Glutamatergic neuron (in vitro differentiated cells): ENCODE measurements around the gene MAP3K20. TPM values are rescaled to one million over a fixed set of nuclear protein-coding genes. Genes with fewer than 3 reads are reported as not detected.

Experiments
- DNase-seq: peaks from one replicate; pipeline ENCODE4 v3.0.0; 2022
- H3K27ac Mint-ChIP-seq: one replicate; pipeline ENCODE4 v1.8.0; 2020; ENCODE audit warnings: mild to moderate bottlenecking, mixed read lengths, inconsistent platforms; ENCODE audit not compliant: unreplicated experiment
- H3K27me3 Mint-ChIP-seq: one replicate; pipeline ENCODE4 v1.8.0; 2020; ENCODE audit warnings: mild to moderate bottlenecking, moderate library complexity, mixed read lengths, inconsistent platforms; ENCODE audit not compliant: unreplicated experiment
- H3K36me3 Mint-ChIP-seq: one replicate; pipeline ENCODE4 v1.8.0; 2020; ENCODE audit warnings: mild to moderate bottlenecking, mixed read lengths, inconsistent platforms; ENCODE audit not compliant: unreplicated experiment
- H3K4me1 Mint-ChIP-seq: one replicate; pipeline ENCODE4 v1.8.0; 2020; ENCODE audit warnings: mild to moderate bottlenecking, low read depth, mixed read lengths, inconsistent platforms; ENCODE audit not compliant: unreplicated experiment
- H3K4me3 Mint-ChIP-seq: one replicate; pipeline ENCODE4 v1.8.0; 2020; ENCODE audit warnings: mild to moderate bottlenecking, mixed read lengths, inconsistent platforms; ENCODE audit not compliant: unreplicated experiment
- H3K9me3 Mint-ChIP-seq: one replicate; pipeline ENCODE4 v1.8.0; 2020; ENCODE audit warnings: mild to moderate bottlenecking, moderate library complexity, mixed read lengths, inconsistent platforms; ENCODE audit not compliant: unreplicated experiment
- total RNA-seq: library from RNA; stranded (reverse); fragmentation: NEBNext Ultra II Directional; extraction: Animal tissue kit (Norgen Biotek cat#: 25700); gene quantifications from one replicate; pipeline ENCODE4 v1.2.1, GENCODE V29; 2021; ENCODE audit not compliant: unreplicated experiment
- TF ChIP-seq, protein P1 (sequence below): fragments of 200-600 bp; sonication (generic); IDR thresholded peaks from one replicate; pipeline ENCODE4 v1.5.0; 2021; ENCODE audit not compliant: partially characterized antibody, unreplicated experiment

MAP3K20 gene
- total RNA-seq, 1 donor from 2014 or later: 0.76 TPM

DNA sequence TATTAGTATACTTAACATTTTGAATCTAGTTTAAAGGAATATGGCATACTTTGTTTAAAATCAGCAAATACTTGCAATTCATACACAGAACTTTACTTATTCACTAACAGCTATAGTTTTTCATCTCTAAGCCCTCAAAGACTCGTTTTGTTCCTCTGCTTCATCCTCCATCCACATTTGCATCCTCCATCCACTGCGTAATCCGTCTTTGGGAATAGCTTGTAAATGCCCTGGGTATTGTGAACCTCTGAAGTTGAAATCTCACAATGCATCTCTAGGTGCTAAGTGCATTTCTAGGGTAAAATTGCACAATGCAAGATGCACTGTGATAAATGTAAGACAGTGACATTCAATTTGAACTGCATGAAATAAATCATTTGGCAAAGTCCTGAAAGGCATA lies 163.2 kb downstream of the MAP3K20 start:
- Mint-ChIP-seq H3K9me3 (no peaks in the 10 kb centered on the region), H3K4me3 (no peak overlapping the region), H3K27ac (no peak overlapping the region), H3K27me3 (no peaks in the 10 kb centered on the region), H3K4me1 (no peaks in the 10 kb centered on the region), H3K36me3 (peaks cover 4% of the 10 kb centered on the region)
- DNase-seq: no peak
- TF ChIP-seq, protein P1, sequence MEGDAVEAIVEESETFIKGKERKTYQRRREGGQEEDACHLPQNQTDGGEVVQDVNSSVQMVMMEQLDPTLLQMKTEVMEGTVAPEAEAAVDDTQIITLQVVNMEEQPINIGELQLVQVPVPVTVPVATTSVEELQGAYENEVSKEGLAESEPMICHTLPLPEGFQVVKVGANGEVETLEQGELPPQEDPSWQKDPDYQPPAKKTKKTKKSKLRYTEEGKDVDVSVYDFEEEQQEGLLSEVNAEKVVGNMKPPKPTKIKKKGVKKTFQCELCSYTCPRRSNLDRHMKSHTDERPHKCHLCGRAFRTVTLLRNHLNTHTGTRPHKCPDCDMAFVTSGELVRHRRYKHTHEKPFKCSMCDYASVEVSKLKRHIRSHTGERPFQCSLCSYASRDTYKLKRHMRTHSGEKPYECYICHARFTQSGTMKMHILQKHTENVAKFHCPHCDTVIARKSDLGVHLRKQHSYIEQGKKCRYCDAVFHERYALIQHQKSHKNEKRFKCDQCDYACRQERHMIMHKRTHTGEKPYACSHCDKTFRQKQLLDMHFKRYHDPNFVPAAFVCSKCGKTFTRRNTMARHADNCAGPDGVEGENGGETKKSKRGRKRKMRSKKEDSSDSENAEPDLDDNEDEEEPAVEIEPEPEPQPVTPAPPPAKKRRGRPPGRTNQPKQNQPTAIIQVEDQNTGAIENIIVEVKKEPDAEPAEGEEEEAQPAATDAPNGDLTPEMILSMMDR: no peak

- Mint-ChIP-seq H3K27me3 (no peaks in the 10 kb centered on the region), H3K36me3 (peaks cover 3% of the 10 kb centered on the region), H3K9me3 (no peaks in the 10 kb centered on the region), H3K4me1 (no peaks in the 10 kb centered on the region), H3K27ac (no peak overlapping the region), H3K4me3 (no peak overlapping the region)
- TF ChIP-seq, protein P1: no peak
- no peak for DNase-seq
Observed at GRCh38 chr2:173239644-173240043, 164.0 kb downstream of the MAP3K20 start.

DNA sequence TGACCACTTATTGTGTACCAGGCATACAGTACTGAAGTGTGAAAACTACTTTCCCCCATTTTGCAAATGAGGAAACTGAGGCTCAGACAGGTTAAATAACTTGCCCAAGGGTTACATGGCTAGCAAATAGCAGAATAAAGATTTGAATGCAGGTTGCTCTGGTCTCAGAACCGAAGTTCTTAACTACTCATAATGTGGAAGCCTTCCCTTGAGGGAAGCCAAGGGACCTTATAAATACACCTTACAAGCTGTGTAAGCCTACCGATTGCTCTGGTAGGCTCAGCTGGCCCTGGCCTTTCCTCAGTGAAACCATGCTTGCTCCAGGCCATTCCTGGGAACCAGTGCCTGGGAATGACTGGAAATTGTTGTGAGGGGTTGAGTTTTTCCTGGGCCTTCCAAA lies 164.4 kb downstream of the MAP3K20 start:
- no peaks in the 10 kb centered on the region for H3K4me1 Mint-ChIP-seq
- TF ChIP-seq, protein P1: no peak
- no peaks in the 10 kb centered on the region for H3K36me3 Mint-ChIP-seq
- H3K4me3 Mint-ChIP-seq: no peak overlapping the region
- H3K9me3 Mint-ChIP-seq: no peaks in the 10 kb centered on the region
- no peaks in the 10 kb centered on the region for H3K27me3 Mint-ChIP-seq
- DNase-seq: no peak
- H3K27ac Mint-ChIP-seq: no peak overlapping the region

DNA sequence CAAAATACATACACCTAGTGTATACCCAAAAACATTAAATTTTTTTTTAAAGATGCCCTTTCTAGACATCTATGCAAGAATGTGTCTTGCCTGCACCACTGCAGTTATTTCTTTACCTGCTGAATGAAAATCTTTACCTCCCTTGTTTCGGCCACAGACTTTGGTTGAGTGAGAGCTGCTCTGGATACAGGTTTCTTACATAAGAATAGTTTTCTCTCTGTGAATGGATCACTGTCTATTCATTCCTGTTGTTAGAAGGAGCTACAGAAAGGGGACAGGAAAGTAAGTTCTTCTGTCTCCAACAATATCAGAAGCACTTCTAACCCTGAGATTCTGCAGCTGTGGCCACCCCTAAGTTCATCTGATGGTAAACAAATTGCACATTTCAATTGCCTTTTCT lies 166.0 kb downstream of the MAP3K20 start:
- H3K36me3 Mint-ChIP-seq: no peaks in the 10 kb centered on the region
- DNase-seq: no peak
- TF ChIP-seq, protein P1: no peak
- no peaks in the 10 kb centered on the region for H3K9me3 Mint-ChIP-seq
- H3K4me1 Mint-ChIP-seq: no peaks in the 10 kb centered on the region
- no peak overlapping the region for H3K27ac Mint-ChIP-seq
- no peak overlapping the region for H3K4me3 Mint-ChIP-seq
- no peaks in the 10 kb centered on the region for H3K27me3 Mint-ChIP-seq

- Mint-ChIP-seq H3K27me3 (no peaks in the 10 kb centered on the region), H3K4me3 (no peak overlapping the region), H3K27ac (no peak overlapping the region), H3K36me3 (no peaks in the 10 kb centered on the region), H3K9me3 (peaks cover 5% of the 10 kb centered on the region), H3K4me1 (peaks cover 16% of the 10 kb centered on the region)
- DNase-seq: no peak
- TF ChIP-seq, protein P1: no peak
Observed at GRCh38 chr2:173247156-173247555, 171.5 kb downstream of the MAP3K20 start.
